AG09309 (cell line): ENCODE results near the gene HECW1.
A peak's percentile ranks its signal among the peaks of the same experiment; 100 is the strongest.

ENCODE experiments used
- DNase-seq: peaks from one replicate; pipeline ENCODE4 v3.0.0-alpha.2; 2010; ENCODE audit warnings: low read depth
- H3K4me3 ChIP-seq: 2 replicates; pipeline ENCODE4 v1.5.1; 2011; ENCODE audit warnings: mild to moderate bottlenecking, low read depth, low read length, moderate library complexity; ENCODE audit not compliant: control insufficient read depth
- TF ChIP-seq, protein P1 (sequence below): IDR thresholded peaks from 2 replicates; pipeline ENCODE4 v1.5.1; 2011; ENCODE audit warnings: mild to moderate bottlenecking, low read depth, low read length, inconsistent platforms; ENCODE audit not compliant: insufficient read depth, control insufficient read depth; ENCODE audit errors: missing control alignments

The HECW1 gene

DNA sequence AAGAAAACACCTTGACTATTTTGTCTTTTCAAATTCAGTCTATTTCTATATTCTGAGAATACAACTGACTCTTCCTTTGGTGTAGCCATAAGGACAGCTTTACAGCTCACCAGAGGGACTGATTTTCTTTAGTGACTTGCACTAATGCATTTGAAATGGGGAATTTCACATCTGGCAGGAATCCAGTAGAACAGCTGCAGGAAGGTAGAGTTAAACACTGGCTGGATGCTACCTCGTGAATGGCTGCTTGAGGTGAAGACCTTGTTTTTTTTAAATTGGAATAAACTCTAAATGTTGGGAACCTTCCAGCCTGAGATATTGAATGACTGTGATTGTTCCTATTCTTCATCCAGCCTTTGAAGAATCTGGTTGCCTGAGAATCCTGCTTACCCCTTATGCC is 330.9 kb downstream of the HECW1 start:
- TF ChIP-seq, protein P1, sequence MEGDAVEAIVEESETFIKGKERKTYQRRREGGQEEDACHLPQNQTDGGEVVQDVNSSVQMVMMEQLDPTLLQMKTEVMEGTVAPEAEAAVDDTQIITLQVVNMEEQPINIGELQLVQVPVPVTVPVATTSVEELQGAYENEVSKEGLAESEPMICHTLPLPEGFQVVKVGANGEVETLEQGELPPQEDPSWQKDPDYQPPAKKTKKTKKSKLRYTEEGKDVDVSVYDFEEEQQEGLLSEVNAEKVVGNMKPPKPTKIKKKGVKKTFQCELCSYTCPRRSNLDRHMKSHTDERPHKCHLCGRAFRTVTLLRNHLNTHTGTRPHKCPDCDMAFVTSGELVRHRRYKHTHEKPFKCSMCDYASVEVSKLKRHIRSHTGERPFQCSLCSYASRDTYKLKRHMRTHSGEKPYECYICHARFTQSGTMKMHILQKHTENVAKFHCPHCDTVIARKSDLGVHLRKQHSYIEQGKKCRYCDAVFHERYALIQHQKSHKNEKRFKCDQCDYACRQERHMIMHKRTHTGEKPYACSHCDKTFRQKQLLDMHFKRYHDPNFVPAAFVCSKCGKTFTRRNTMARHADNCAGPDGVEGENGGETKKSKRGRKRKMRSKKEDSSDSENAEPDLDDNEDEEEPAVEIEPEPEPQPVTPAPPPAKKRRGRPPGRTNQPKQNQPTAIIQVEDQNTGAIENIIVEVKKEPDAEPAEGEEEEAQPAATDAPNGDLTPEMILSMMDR: no peak
- no peak for DNase-seq
- no peak overlapping the region for H3K4me3 ChIP-seq

DNA sequence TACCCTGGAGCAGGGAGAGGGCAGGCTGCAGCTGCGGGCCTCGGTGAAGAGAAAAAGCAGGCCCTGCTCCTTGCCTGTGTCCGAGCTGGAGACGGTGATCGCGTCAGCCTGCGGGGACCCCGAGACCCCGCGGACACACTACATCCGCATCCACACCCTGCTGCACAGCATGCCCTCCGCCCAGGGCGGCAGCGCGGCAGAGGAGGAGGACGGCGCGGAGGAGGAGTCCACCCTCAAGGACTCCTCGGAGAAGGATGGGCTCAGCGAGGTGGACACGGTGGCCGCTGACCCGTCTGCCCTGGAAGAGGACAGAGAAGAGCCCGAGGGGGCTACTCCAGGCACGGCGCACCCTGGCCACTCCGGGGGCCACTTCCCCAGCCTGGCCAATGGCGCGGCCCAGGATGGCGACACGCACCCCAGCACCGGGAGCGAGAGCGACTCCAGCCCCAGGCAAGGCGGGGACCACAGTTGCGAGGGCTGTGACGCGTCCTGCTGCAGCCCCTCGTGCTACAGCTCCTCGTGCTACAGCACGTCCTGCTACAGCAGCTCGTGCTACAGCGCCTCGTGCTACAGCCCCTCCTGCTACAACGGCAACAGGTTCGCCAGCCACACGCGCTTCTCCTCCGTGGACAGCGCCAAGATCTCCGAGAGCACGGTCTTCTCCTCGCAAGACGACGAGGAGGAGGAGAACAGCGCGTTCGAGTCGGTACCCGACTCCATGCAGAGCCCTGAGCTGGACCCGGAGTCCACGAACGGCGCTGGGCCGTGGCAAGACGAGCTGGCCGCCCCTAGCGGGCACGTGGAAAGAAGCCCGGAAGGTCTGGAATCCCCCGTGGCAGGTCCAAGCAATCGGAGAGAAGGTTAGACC is 332.5 kb downstream of the HECW1 start:
- no peak overlapping the region for H3K4me3 ChIP-seq
- TF ChIP-seq, protein P1: no peak
- no peak for DNase-seq

DNA sequence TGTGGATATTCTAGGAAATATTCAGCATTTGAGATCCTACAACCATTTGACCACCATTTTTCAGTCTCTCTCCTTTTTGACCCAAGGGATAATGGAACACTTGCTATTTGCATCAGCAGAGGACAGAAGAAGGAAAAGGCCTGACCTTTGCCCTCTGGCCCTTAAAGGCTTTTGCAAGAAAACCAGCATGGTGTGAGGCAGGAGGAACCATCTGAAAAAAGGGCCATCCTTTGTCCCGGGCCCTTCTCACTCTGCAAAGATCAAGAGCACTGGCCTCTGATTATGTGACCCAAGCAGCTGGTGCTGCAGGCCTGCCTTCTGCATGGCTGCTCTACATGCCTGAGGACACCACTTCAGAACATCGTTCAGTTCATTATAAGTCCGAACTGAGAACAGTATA is 337.1 kb downstream of the HECW1 start:
- no peak overlapping the region for H3K4me3 ChIP-seq
- DNase-seq: no peak
- TF ChIP-seq, protein P1: no peak

GRCh38 chr7:43450894-43451293 is 338.4 kb downstream of the HECW1 start:
- H3K4me3 ChIP-seq: no peak overlapping the region
- no peak for DNase-seq
- TF ChIP-seq, protein P1: no peak

- TF ChIP-seq, protein P1: peak; percentile 37
- no peak for DNase-seq
These were observed 342.6 kb downstream of the HECW1 start for GRCh38 chr7:43454936-43455518.

DNA sequence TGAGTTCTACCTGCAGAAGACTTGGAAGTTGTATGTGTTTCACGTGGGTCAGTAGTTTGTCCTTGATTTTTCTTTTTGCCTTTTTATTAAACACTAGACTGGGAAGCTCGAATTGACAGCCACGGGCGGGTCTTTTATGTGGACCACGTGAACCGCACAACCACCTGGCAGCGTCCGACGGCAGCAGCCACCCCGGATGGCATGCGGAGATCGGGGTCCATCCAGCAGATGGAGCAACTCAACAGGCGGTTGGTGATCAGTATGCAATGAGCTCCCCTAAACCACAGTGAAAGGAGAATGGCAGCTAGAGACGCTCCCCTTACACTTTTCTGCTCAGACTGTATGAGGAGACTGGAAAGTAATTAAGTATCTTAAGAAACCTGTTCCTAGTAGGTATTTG is 343.8 kb downstream of the HECW1 start:
- TF ChIP-seq, protein P1: peak; percentile 10
- DNase-seq: no peak

More at GRCh38 chr7:43454936-43455518, 342.6 kb downstream of the HECW1 start:
- no peak overlapping the region for H3K4me3 ChIP-seq

More for the DNA sequence above, 343.8 kb downstream of the HECW1 start:
- no peak overlapping the region for H3K4me3 ChIP-seq
